ENCODE measurements around the gene ATP2A2.
"Not testable (repeated sequence)": the region's sequence is repeated elsewhere in the genome, so short reads cannot be mapped to it uniquely, and the experiment has no call there.

Gene ATP2A2

GRCh38 chr12:110343736-110344555, 62.9 kb downstream of the ATP2A2 start:
- DNase-seq (ENCODE audit: low read depth) = no peak

- DNase-seq (ENCODE audit: low read depth) = no peak
These were observed 63.6 kb downstream of the ATP2A2 start for GRCh38 chr12:110344657-110345056.

GRCh38 chr12:110345176-110345661, 64.2 kb downstream of the ATP2A2 start:
- no peak for DNase-seq (ENCODE audit: low read depth)

GRCh38 chr12:110345963-110346362, 64.9 kb downstream of the ATP2A2 start:
- no peak for DNase-seq (ENCODE audit: low read depth)

GRCh38 chr12:110347767-110348166, 66.7 kb downstream of the ATP2A2 start:
- DNase-seq (ENCODE audit: low read depth) = no peak

GRCh38 chr12:110348431-110349059, 67.5 kb downstream of the ATP2A2 start:
- no peak for DNase-seq (ENCODE audit: low read depth)

GRCh38 chr12:110349096-110349495, 68.0 kb downstream of the ATP2A2 start:
- no peak for DNase-seq (ENCODE audit: low read depth)

- no peak for DNase-seq (ENCODE audit: low read depth)
These were observed 68.6 kb downstream of the ATP2A2 start for GRCh38 chr12:110349514-110350151.

- no peak for DNase-seq (ENCODE audit: low read depth)
These were observed 70.1 kb downstream of the ATP2A2 start for GRCh38 chr12:110351119-110351518.

- no peak for DNase-seq (ENCODE audit: low read depth)
These were observed 71.4 kb downstream of the ATP2A2 start for GRCh38 chr12:110352401-110352800.

GRCh38 chr12:110353211-110353965, 72.3 kb downstream of the ATP2A2 start:
- DNase-seq (ENCODE audit: low read depth) = no peak

- DNase-seq (ENCODE audit: low read depth) = no peak
These were observed 73.2 kb downstream of the ATP2A2 start for GRCh38 chr12:110354172-110354780.

GRCh38 chr12:110355073-110355472, 74.0 kb downstream of the ATP2A2 start:
- DNase-seq (ENCODE audit: low read depth) = no peak

GRCh38 chr12:110358384-110359097, 77.5 kb downstream of the ATP2A2 start:
- DNase-seq (ENCODE audit: low read depth) = not testable (repeated sequence)

GRCh38 chr12:110361216-110361615, 80.2 kb downstream of the ATP2A2 start:
- DNase-seq (ENCODE audit: low read depth) = no peak

GRCh38 chr12:110365489-110366320, 84.7 kb downstream of the ATP2A2 start:
- no peak for DNase-seq (ENCODE audit: low read depth)

- no peak for DNase-seq (ENCODE audit: low read depth)
These were observed 85.5 kb downstream of the ATP2A2 start for GRCh38 chr12:110366321-110367142.

- no peak for DNase-seq (ENCODE audit: low read depth)
These were observed 86.3 kb downstream of the ATP2A2 start for GRCh38 chr12:110367181-110367864.

GRCh38 chr12:110369992-110370391, 88.9 kb downstream of the ATP2A2 start:
- no peak for DNase-seq (ENCODE audit: low read depth)
